KOPT-K1 (cell line): ENCODE results near the gene SPATA31A5.
"Not testable (repeated sequence)": the region's sequence is repeated elsewhere in the genome, so short reads cannot be mapped to it uniquely, and the experiment has no call there.

Experiments
- H3K27ac ChIP-seq: fragments of 200-600 bp; sonication (generic); 2 replicates; pipeline ENCODE4 v1.5.1; 2016; ENCODE audit warnings: antibody characterized with exemption, mild to moderate bottlenecking, low read depth, low read length; ENCODE audit not compliant: poor library complexity, severe bottlenecking
- H3K36me3 ChIP-seq: fragments of 200-600 bp; sonication (generic); 2 replicates; pipeline ENCODE4 v1.5.1; 2017; ENCODE audit warnings: antibody characterized with exemption, mild to moderate bottlenecking, low read length, moderate library complexity; ENCODE audit not compliant: insufficient read depth
- H3K9me3 ChIP-seq: fragments of 200-600 bp; sonication (generic); 2 replicates; pipeline ENCODE4 v1.5.1; 2017; ENCODE audit warnings: antibody characterized with exemption, low read length, mild to moderate bottlenecking; ENCODE audit not compliant: insufficient read depth, poor library complexity, severe bottlenecking

The SPATA31A5 gene

DNA sequence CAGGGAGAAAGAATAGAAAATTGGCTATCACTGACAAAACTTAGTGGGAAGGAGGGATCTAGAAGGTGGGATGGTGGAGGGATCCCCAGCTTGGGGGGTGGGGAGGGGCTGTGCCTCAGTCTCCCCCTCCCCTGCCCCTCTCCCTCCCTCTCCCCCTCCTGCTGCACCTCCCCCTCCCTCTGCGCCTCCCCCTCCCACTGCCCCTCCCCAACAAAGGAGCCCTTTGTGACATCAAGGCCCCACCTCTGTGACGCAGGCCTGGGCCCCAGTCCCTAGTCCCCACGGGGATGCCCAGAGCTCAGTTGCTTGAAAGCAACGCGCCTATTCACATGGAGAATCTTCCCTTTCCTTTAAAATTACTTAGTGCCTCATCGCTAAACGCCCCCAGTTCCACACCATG, at the start of gene SPATA31A5:
Gene SPATA31A5, plus strand, starts transcription at position 301 of the 400 bp plus-strand sequence. Its CDS starts 29 bp downstream, at position 330.
- H3K36me3 ChIP-seq, H3K27ac ChIP-seq: not testable (repeated sequence)

GRCh38 chr9:60962990-60963350, 48.8 kb downstream of the SPATA31A5 start:
- H3K9me3 ChIP-seq, H3K36me3 ChIP-seq, H3K27ac ChIP-seq: not testable (repeated sequence)

More for the DNA sequence above, at the start of gene SPATA31A5:
- not testable (repeated sequence) for H3K9me3 ChIP-seq

DNA sequence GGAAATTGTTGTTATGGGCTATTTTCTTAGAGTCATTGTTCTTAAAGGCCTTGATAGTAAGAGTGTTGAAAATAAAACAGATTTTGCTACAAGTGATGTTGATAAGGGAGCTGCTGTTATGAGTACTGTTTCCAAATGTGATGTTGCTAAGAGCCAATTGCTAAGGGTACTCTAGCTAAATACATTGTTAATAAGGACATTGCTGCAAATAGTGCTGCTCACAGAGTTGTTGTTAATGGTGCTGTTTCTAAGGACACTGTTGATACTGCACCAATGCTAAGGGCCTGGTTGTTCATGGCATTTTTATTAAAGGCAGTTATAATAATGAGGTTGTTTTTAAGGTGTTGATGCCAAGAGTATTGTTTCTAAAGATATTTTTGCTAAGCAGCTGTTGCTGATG, 52.2 kb downstream of the SPATA31A5 start:
- H3K27ac ChIP-seq, H3K9me3 ChIP-seq, H3K36me3 ChIP-seq: not testable (repeated sequence)
